WTC11 (cell line): ENCODE measurements around the gene PRKCQ. TPM values are rescaled to one million over a fixed set of nuclear protein-coding genes. Genes with fewer than 3 reads are reported as not detected.

Experiments used
- ATAC-seq: fragments of 200-7000 bp; cut with Tn5 transposase; 2 replicates; pipeline ENCODE4 v1.10.0; 2021; ENCODE audit warnings: mild to moderate bottlenecking, moderate library complexity
- CTCF ChIA-PET: fragments of 300-600 bp; sonication (Branson Sonifier 250); formaldehyde crosslinking; loops from one replicate; lab custom pipeline; 2021; ENCODE audit warnings: antibody characterized with exemption; lab: Charles Lee
- POLR2A ChIA-PET: fragments of 350-600 bp; sonication (Branson Sonifier 250); formaldehyde crosslinking; loops from one replicate; lab custom pipeline; 2021; ENCODE audit warnings: antibody characterized with exemption; lab: Charles Lee
- DNase-seq: peaks from one replicate; pipeline ENCODE4 v3.0.0; 2021; ENCODE audit warnings: low spot score
- H3K27ac Mint-ChIP-seq: 2 replicates; pipeline ENCODE4 v1.8.0; 2021; ENCODE audit warnings: mixed read lengths
- H3K27me3 Mint-ChIP-seq: 2 replicates; pipeline ENCODE4 v1.8.0; 2021; ENCODE audit warnings: low read depth, mild to moderate bottlenecking, moderate library complexity, mixed read lengths
- H3K36me3 Mint-ChIP-seq: 2 replicates; pipeline ENCODE4 v1.8.0; 2021; ENCODE audit warnings: mixed read lengths
- H3K4me1 Mint-ChIP-seq: 2 replicates; pipeline ENCODE4 v1.8.0; 2022; ENCODE audit warnings: mixed read lengths
- H3K4me3 Mint-ChIP-seq: 2 replicates; pipeline ENCODE4 v1.8.0; 2021; ENCODE audit warnings: mild to moderate bottlenecking, moderate library complexity, mixed read lengths
- H3K9me3 Mint-ChIP-seq: 2 replicates; pipeline ENCODE4 v1.8.0; 2021; ENCODE audit warnings: mixed read lengths
- CBFB ChIP-seq: sonication (generic); formaldehyde crosslinking; IDR thresholded peaks from 2 replicates; pipeline ENCODE4 v1.8.1; 2022; ENCODE audit warnings: mild to moderate bottlenecking, low read depth, missing genetic modification reagents
- CREB1 ChIP-seq: sonication (generic); formaldehyde crosslinking; IDR thresholded peaks from 2 replicates; pipeline ENCODE4 v1.8.0; 2023; ENCODE audit warnings: mild to moderate bottlenecking, missing genetic modification reagents
- GRHL2 ChIP-seq: fragments of 250-450 bp; sonication (Bioruptor Pico); IDR thresholded peaks from 2 replicates; pipeline ENCODE4 v1.8.0; 2022; ENCODE audit warnings: mild to moderate bottlenecking, moderate library complexity; ENCODE audit not compliant: insufficient replicate concordance, severe bottlenecking
- NR1H2 ChIP-seq: sonication (generic); formaldehyde crosslinking; IDR thresholded peaks from 2 replicates; pipeline ENCODE4 v1.9.0; 2021; ENCODE audit warnings: mild to moderate bottlenecking, moderate library complexity, missing genetic modification reagents
- NR3C1 ChIP-seq: sonication (generic); formaldehyde crosslinking; conservative IDR thresholded peaks from 2 replicates; pipeline ENCODE4 v1.8.1; 2023; ENCODE audit warnings: low read depth, mild to moderate bottlenecking, missing genetic modification reagents
- PRRX2 ChIP-seq: fragments of 250-450 bp; sonication (Bioruptor Pico); IDR thresholded peaks from 2 replicates; pipeline ENCODE4 v1.8.0; 2021; ENCODE audit warnings: mild to moderate bottlenecking
- RELA ChIP-seq: sonication (generic); formaldehyde crosslinking; IDR thresholded peaks from 2 replicates; pipeline ENCODE4 v1.8.1; 2022; ENCODE audit warnings: missing genetic modification reagents, mild to moderate bottlenecking, borderline replicate concordance
- SMAD4 ChIP-seq: sonication (generic); formaldehyde crosslinking; IDR thresholded peaks from 2 replicates; pipeline ENCODE4 v1.8.0; 2022; ENCODE audit warnings: mild to moderate bottlenecking, missing genetic modification reagents
- TEAD1 ChIP-seq: sonication (generic); formaldehyde crosslinking; IDR thresholded peaks from 2 replicates; pipeline ENCODE4 v1.8.0; 2022; ENCODE audit warnings: mild to moderate bottlenecking, missing genetic modification reagents
- ZNF219 ChIP-seq: sonication (generic); formaldehyde crosslinking; IDR thresholded peaks from 2 replicates; pipeline ENCODE4 v1.8.0; 2023; ENCODE audit warnings: missing genetic modification reagents, mild to moderate bottlenecking, borderline replicate concordance
- ZNF396 ChIP-seq: fragments of 250-450 bp; sonication (Bioruptor Pico); IDR thresholded peaks from 2 replicates; pipeline ENCODE4 v1.8.0; 2021; ENCODE audit warnings: mild to moderate bottlenecking, moderate library complexity, borderline replicate concordance
- ZNF416 ChIP-seq: fragments of 250-450 bp; sonication (Bioruptor Pico); IDR thresholded peaks from 2 replicates; pipeline ENCODE4 v1.9.0; 2021; ENCODE audit warnings: mild to moderate bottlenecking, inconsistent platforms
- ZNF671 ChIP-seq: fragments of 250-450 bp; sonication (Bioruptor Pico); IDR thresholded peaks from 2 replicates; pipeline ENCODE4 v1.8.0; 2021; ENCODE audit warnings: mild to moderate bottlenecking
- total RNA-seq: library from RNA; stranded (reverse); gene quantifications from 3 replicates; pipeline ENCODE4 v1.2.3, GENCODE V29; 2021
- TF ChIP-seq, protein P1 (sequence below): sonication (generic); formaldehyde crosslinking; IDR thresholded peaks from 2 replicates; pipeline ENCODE4 v1.8.1; 2022; ENCODE audit warnings: mild to moderate bottlenecking, missing genetic modification reagents, moderate library complexity, borderline replicate concordance
- TF ChIP-seq, protein P2 (sequence below): sonication (generic); formaldehyde crosslinking; IDR thresholded peaks from 2 replicates; pipeline ENCODE4 v1.8.0; 2022; ENCODE audit warnings: mild to moderate bottlenecking, missing genetic modification reagents
- TF ChIP-seq, protein P3 (sequence below): fragments of 250-450 bp; sonication (Bioruptor Pico); IDR thresholded peaks from 2 replicates; pipeline ENCODE4 v2.1.2; 2022; ENCODE audit warnings: mild to moderate bottlenecking, moderate library complexity
- TF ChIP-seq, protein P4 (sequence below): sonication (generic); formaldehyde crosslinking; IDR thresholded peaks from 2 replicates; pipeline ENCODE4 v1.8.1; 2023; ENCODE audit warnings: mild to moderate bottlenecking, missing genetic modification reagents, moderate library complexity
- TF ChIP-seq, protein P5 (sequence below): fragments of 250-450 bp; sonication (Bioruptor Pico); IDR thresholded peaks from 2 replicates; pipeline ENCODE4 v1.9.0; 2021; ENCODE audit warnings: moderate library complexity, mild to moderate bottlenecking, inconsistent platforms, borderline replicate concordance
- TF ChIP-seq, protein P6 (sequence below): sonication (generic); formaldehyde crosslinking; IDR thresholded peaks from 2 replicates; pipeline ENCODE4 v1.8.0; 2022; ENCODE audit warnings: mild to moderate bottlenecking, missing genetic modification reagents
- TF ChIP-seq, protein P7 (sequence below): sonication (generic); formaldehyde crosslinking; IDR thresholded peaks from 2 replicates; pipeline ENCODE4 v1.8.1; 2023; ENCODE audit warnings: mild to moderate bottlenecking, missing genetic modification reagents

Gene PRKCQ
- total RNA-seq, 1 experiment from 2014 or later: 8.7 TPM

DNA sequence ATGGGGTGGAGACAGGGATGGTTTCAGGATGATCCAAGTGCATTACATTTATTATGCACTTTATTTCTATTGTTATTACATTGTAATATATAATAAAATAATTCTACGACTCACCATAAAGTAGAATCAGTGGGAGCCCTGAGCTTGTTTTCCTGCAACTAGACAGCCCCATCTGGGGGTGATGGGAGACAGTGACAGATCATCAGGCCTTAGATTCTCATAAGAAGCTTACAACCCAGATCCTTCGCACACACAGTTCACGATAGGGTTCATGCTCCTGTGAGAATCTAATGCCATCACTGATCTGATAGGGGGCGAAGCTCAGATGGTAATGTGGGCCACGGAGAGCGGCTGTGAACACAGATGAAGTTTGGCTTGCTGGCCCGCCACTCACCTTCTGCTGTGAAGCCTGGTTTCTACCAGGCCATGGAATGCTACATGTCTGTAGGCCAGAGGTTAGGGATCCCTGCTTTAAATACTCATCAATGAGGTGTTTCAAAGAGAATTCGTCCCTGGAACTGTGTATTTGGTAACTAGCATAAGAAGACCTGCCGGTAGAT lies 21.2 kb upstream of the PRKCQ start:
- no peak overlapping the region for H3K27ac Mint-ChIP-seq
- peaks cover 13% of the 10 kb centered on the region for H3K4me1 Mint-ChIP-seq
- ATAC-seq (no peak), DNase-seq (no peak)
- peaks cover 5% of the 10 kb centered on the region for H3K27me3 Mint-ChIP-seq
- CTCF ChIA-PET: no interaction called here
- peaks cover 28% of the 10 kb centered on the region for H3K9me3 Mint-ChIP-seq
- H3K4me3 Mint-ChIP-seq: no peak overlapping the region
- TF ChIP-seq RELA (CRISPR knock-in tag) (no peak), NR3C1 (CRISPR knock-in tag) (no peak), ZNF671 (CRISPR knock-in tag) (no peak), SMAD4 (no peak), ZNF396 (CRISPR knock-in tag) (no peak), GRHL2 (CRISPR knock-in tag) (no peak)
- TF ChIP-seq, protein P1, sequence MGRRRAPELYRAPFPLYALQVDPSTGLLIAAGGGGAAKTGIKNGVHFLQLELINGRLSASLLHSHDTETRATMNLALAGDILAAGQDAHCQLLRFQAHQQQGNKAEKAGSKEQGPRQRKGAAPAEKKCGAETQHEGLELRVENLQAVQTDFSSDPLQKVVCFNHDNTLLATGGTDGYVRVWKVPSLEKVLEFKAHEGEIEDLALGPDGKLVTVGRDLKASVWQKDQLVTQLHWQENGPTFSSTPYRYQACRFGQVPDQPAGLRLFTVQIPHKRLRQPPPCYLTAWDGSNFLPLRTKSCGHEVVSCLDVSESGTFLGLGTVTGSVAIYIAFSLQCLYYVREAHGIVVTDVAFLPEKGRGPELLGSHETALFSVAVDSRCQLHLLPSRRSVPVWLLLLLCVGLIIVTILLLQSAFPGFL (CRISPR knock-in tag): no peak
- TF ChIP-seq, protein P2, sequence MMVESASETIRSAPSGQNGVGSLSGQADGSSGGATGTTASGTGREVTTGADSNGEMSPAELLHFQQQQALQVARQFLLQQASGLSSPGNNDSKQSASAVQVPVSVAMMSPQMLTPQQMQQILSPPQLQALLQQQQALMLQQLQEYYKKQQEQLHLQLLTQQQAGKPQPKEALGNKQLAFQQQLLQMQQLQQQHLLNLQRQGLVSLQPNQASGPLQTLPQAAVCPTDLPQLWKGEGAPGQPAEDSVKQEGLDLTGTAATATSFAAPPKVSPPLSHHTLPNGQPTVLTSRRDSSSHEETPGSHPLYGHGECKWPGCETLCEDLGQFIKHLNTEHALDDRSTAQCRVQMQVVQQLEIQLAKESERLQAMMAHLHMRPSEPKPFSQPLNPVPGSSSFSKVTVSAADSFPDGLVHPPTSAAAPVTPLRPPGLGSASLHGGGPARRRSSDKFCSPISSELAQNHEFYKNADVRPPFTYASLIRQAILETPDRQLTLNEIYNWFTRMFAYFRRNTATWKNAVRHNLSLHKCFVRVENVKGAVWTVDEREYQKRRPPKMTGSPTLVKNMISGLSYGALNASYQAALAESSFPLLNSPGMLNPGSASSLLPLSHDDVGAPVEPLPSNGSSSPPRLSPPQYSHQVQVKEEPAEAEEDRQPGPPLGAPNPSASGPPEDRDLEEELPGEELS (CRISPR knock-in tag): no peak
- TF ChIP-seq, all 79 proteins: peak for 0
- H3K36me3 Mint-ChIP-seq: 0 out of 2 replicates have a peak, but pooled peaks cover 4% of the 10 kb centered on the region
- POLR2A ChIA-PET: no interaction called here

DNA sequence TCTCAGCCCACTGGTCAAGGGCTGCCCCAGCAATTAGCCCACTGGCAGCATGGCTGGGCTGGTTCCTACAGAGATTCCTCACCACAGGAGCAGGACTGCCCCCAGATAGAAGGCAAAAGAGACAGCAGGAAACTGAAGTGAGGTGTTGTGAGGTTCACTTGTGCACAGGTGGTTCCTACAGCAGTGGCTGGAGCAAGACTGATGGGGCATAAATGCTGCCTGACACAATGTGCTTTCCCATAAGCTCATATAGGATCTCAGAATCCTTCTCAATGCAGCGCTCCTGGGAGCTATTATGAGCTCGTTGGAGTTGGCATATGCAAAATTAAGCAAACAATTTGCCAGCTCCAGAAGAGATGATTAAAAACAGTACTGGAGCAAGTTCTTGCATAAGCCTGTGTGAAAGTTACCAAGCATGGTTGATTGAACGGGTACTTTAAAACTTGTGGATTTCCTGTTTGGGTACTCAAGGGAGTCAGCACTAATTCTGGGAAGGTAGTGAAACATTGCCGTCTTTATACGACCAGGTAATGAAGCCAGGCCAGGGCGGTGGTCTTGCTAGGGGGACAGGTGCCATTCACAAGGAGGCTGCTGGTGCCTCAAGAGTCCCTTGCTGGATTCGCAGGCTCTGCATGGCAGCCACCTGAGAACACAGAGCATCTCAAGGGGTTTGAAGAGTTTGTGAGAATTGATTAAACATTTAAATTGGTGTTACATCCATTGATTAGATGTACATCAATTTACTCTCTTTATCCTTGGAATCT lies 20.3 kb upstream of the PRKCQ start:
- H3K9me3 Mint-ChIP-seq: peaks cover 24% of the 10 kb centered on the region
- peaks cover 5% of the 10 kb centered on the region for H3K27me3 Mint-ChIP-seq
- H3K4me3 Mint-ChIP-seq: no peak overlapping the region
- ATAC-seq (no peak), DNase-seq (no peak)
- ChIA-PET POLR2A (no interaction called here), CTCF (no interaction called here)
- peaks cover 13% of the 10 kb centered on the region for H3K4me1 Mint-ChIP-seq
- 0 out of 2 replicates have a peak, but pooled peaks cover 4% of the 10 kb centered on the region for H3K36me3 Mint-ChIP-seq
- TF ChIP-seq PRRX2 (CRISPR knock-in tag) (no peak), CREB1 (CRISPR knock-in tag) (no peak), ZNF416 (no peak), ZNF219 (no peak), CBFB (no peak), TEAD1 (CRISPR knock-in tag) (no peak), ZNF396 (CRISPR knock-in tag) (no peak), NR1H2 (no peak)
- TF ChIP-seq, protein P3, sequence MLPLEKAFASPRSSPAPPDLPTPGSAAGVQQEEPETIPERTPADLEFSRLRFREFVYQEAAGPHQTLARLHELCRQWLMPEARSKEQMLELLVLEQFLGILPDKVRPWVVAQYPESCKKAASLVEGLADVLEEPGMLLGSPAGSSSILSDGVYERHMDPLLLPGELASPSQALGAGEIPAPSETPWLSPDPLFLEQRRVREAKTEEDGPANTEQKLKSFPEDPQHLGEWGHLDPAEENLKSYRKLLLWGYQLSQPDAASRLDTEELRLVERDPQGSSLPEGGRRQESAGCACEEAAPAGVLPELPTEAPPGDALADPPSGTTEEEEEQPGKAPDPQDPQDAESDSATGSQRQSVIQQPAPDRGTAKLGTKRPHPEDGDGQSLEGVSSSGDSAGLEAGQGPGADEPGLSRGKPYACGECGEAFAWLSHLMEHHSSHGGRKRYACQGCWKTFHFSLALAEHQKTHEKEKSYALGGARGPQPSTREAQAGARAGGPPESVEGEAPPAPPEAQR: no peak
- TF ChIP-seq, protein P4, sequence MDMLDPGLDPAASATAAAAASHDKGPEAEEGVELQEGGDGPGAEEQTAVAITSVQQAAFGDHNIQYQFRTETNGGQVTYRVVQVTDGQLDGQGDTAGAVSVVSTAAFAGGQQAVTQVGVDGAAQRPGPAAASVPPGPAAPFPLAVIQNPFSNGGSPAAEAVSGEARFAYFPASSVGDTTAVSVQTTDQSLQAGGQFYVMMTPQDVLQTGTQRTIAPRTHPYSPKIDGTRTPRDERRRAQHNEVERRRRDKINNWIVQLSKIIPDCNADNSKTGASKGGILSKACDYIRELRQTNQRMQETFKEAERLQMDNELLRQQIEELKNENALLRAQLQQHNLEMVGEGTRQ (CRISPR knock-in tag): no peak
- TF ChIP-seq, protein P5, sequence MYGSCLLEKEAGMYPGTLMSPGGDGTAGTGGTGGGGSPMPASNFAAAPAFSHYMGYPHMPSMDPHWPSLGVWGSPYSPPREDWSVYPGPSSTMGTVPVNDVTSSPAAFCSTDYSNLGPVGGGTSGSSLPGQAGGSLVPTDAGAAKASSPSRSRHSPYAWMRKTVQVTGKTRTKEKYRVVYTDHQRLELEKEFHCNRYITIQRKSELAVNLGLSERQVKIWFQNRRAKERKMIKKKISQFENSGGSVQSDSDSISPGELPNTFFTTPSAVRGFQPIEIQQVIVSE (CRISPR knock-in tag): no peak
- TF ChIP-seq, protein P6, sequence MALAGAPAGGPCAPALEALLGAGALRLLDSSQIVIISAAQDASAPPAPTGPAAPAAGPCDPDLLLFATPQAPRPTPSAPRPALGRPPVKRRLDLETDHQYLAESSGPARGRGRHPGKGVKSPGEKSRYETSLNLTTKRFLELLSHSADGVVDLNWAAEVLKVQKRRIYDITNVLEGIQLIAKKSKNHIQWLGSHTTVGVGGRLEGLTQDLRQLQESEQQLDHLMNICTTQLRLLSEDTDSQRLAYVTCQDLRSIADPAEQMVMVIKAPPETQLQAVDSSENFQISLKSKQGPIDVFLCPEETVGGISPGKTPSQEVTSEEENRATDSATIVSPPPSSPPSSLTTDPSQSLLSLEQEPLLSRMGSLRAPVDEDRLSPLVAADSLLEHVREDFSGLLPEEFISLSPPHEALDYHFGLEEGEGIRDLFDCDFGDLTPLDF: no peak
- TF ChIP-seq, protein P7, sequence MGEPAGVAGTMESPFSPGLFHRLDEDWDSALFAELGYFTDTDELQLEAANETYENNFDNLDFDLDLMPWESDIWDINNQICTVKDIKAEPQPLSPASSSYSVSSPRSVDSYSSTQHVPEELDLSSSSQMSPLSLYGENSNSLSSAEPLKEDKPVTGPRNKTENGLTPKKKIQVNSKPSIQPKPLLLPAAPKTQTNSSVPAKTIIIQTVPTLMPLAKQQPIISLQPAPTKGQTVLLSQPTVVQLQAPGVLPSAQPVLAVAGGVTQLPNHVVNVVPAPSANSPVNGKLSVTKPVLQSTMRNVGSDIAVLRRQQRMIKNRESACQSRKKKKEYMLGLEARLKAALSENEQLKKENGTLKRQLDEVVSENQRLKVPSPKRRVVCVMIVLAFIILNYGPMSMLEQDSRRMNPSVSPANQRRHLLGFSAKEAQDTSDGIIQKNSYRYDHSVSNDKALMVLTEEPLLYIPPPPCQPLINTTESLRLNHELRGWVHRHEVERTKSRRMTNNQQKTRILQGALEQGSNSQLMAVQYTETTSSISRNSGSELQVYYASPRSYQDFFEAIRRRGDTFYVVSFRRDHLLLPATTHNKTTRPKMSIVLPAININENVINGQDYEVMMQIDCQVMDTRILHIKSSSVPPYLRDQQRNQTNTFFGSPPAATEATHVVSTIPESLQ (CRISPR knock-in tag): no peak
- TF ChIP-seq, all 79 proteins: peak for 0
- H3K27ac Mint-ChIP-seq: no peak overlapping the region
